NT2/D1 (cell line): ENCODE data around the gene SNED1.

Experiments used
- DNase-seq: peaks from one replicate; pipeline ENCODE4 v3.0.0-alpha.2; 2011; ENCODE audit warnings: low read depth, low spot score
- H3K27me3 ChIP-seq: 2 replicates; pipeline ENCODE4 v1.6.0; 2011; ENCODE audit warnings: mild to moderate bottlenecking; ENCODE audit not compliant: insufficient read length, insufficient read depth
- H3K36me3 ChIP-seq: 2 replicates; pipeline ENCODE4 v1.6.1; 2011; ENCODE audit warnings: mild to moderate bottlenecking, low read length, mixed read lengths; ENCODE audit not compliant: insufficient read depth, insufficient read length
- H3K4me1 ChIP-seq: 2 replicates; pipeline ENCODE4 v1.5.1; 2011; ENCODE audit not compliant: insufficient read depth, insufficient read length
- H3K4me3 ChIP-seq: 2 replicates; pipeline ENCODE4 v1.5.1; 2011; ENCODE audit warnings: low read depth; ENCODE audit not compliant: insufficient read length
- H3K9ac ChIP-seq: 2 replicates; pipeline ENCODE4 v1.6.0; 2011; ENCODE audit warnings: low read depth; ENCODE audit not compliant: insufficient read length
- H3K9me3 ChIP-seq: 2 replicates; pipeline ENCODE4 v1.5.1; 2011; ENCODE audit warnings: mild to moderate bottlenecking, low read length; ENCODE audit not compliant: insufficient read depth
- SUZ12 ChIP-seq: IDR thresholded peaks from 2 replicates; pipeline ENCODE4 v1.6.1; 2011; ENCODE audit not compliant: insufficient read length, insufficient read depth; ENCODE audit errors: extremely low read depth
- YY1 ChIP-seq: IDR thresholded peaks from 2 replicates; pipeline ENCODE4 v1.6.1; 2011; ENCODE audit not compliant: insufficient read length, insufficient read depth
- ZNF274 ChIP-seq: IDR thresholded peaks from 2 replicates; pipeline ENCODE4 v1.6.1; 2011; ENCODE audit warnings: mild to moderate bottlenecking, low read depth, low read length

SNED1 gene

GRCh38 chr2:241141214-241141770 is 142.9 kb downstream of the SNED1 start:
- Histone ChIP-seq H3K9me3 (no peaks in the 10 kb centered on the region), H3K4me3 (no peak overlapping the region), H3K4me1 (no peaks in the 10 kb centered on the region), H3K9ac (no peak overlapping the region), H3K27me3 (no peaks in the 10 kb centered on the region), H3K36me3 (peaks cover 54% of the 10 kb centered on the region)
- no peak for DNase-seq
- no peak for TF ChIP-seq YY1
- no peak for TF ChIP-seq SUZ12
- no peak for TF ChIP-seq ZNF274

GRCh38 chr2:241142063-241142462 is 143.6 kb downstream of the SNED1 start:
- no peak overlapping the region for H3K9ac ChIP-seq
- no peak for DNase-seq
- no peaks in the 10 kb centered on the region for H3K27me3 ChIP-seq
- no peak overlapping the region for H3K4me3 ChIP-seq
- peaks cover 47% of the 10 kb centered on the region for H3K36me3 ChIP-seq
- H3K4me1 ChIP-seq = no peaks in the 10 kb centered on the region
- H3K9me3 ChIP-seq = no peaks in the 10 kb centered on the region
- TF ChIP-seq YY1 (no peak), ZNF274 (no peak), SUZ12 (no peak)

GRCh38 chr2:241142593-241142992 is 144.2 kb downstream of the SNED1 start:
- H3K4me1 ChIP-seq = no peaks in the 10 kb centered on the region
- TF ChIP-seq ZNF274 = no peak
- no peak for TF ChIP-seq YY1
- TF ChIP-seq SUZ12 = no peak
- H3K9me3 ChIP-seq = no peaks in the 10 kb centered on the region
- H3K4me3 ChIP-seq = no peak overlapping the region
- peaks cover under 1% of the 10 kb centered on the region for H3K27me3 ChIP-seq
- H3K9ac ChIP-seq = no peak overlapping the region
- peaks cover 42% of the 10 kb centered on the region for H3K36me3 ChIP-seq
- DNase-seq = no peak
